Measurements from ENCODE around the gene CCR9. TPM values are rescaled to one million over a fixed set of nuclear protein-coding genes. Genes with fewer than 3 reads are reported as not detected.
A peak's percentile ranks its signal among the peaks of the same experiment; 100 is the strongest.

CCR9 gene
- total and polyA plus RNA-seq, 2 experiments from 2014 or later = 0.27 to 0.71 TPM

DNA sequence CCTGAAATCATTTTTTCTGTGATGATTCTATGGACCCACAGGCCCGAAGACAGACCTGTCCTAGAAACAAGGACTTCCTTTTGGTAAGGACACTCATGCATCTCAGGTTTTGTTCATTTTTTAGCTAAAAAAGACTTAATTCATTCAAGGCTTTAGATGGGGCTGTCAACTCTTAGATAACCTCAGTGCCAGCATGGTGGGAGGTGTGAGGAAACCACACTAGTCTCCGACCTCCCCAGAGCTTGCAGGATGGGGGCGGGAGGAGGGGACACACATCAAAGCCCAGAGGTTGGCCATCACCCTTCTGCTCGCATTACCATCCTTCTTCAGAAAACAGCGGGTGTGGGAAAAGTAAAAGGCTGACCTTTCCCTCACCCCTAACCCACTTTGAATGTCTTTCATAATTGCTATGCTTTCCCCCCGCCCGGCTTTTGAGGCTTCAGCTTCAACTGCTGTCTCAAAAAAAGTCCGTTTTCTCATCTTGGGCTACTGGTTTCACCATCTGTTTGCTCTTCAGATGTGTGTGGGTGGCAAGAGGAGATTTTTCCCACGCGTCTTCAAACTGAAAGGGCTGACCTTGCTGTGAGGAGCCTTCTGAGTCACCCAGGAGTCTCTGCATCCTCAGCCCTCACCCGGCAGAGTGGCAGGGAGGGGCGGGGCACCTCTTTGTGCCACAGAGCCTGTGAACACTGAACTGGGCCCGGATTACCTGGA, 29.3 kb downstream of the CCR9 start:
- H3K4me3 ChIP-seq = no peak overlapping the region
- H3K27me3 ChIP-seq = no peaks in the 10 kb centered on the region
- H3K4me1 ChIP-seq (ENCODE audit: low read depth) = no peaks in the 10 kb centered on the region
- no peaks in the 10 kb centered on the region for H3K9me3 ChIP-seq (ENCODE audit: low read depth)
- DNase-seq (ENCODE audit: low read depth in 1 of 2, low spot score in 1 of 2) = peak in 1 of 2 donors; percentile 72
- no peak overlapping the region for H3K27ac ChIP-seq
- no peaks in the 10 kb centered on the region for H3K36me3 ChIP-seq
- TF ChIP-seq, protein P1, sequence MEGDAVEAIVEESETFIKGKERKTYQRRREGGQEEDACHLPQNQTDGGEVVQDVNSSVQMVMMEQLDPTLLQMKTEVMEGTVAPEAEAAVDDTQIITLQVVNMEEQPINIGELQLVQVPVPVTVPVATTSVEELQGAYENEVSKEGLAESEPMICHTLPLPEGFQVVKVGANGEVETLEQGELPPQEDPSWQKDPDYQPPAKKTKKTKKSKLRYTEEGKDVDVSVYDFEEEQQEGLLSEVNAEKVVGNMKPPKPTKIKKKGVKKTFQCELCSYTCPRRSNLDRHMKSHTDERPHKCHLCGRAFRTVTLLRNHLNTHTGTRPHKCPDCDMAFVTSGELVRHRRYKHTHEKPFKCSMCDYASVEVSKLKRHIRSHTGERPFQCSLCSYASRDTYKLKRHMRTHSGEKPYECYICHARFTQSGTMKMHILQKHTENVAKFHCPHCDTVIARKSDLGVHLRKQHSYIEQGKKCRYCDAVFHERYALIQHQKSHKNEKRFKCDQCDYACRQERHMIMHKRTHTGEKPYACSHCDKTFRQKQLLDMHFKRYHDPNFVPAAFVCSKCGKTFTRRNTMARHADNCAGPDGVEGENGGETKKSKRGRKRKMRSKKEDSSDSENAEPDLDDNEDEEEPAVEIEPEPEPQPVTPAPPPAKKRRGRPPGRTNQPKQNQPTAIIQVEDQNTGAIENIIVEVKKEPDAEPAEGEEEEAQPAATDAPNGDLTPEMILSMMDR (IDR thresholded peaks at IDR 0.05; ENCODE audit: low read depth, low read length) = no peak

DNA sequence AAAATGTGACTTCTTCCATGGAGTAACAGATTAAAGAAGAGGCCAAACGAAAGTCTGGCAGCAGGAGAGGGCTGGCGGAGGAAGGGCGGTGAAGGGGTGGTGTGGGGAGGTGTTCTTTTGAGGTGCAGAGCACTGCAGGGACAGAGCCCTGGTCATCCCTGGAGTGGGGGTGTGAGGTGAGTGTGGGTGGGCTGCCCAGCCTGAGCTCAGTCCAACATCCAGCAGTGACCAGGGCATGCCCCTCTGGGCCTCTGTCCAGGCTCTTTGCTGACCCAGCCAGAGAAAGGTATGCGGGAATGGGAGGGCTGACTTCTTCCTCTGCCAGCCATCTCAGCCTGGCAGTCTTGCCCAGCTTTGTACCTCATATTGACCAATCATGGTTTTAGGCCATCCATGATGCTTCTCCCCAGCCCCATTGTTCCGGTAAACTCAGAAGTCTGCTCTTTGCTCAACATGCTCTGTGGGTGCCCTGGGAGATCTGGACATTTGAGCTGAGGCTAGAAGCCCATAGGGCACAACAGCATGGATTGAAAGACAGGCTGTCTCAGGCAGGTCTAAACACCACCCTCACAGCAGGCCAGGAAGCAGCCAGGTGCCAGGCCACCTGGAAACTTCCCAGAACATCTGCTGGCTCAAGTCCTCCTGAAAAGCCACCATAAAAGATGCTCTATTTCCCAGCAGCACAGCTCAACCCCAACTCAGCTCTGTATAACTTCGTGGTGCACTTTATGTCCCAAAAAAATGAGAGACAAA, 31.0 kb downstream of the CCR9 start:
- Histone ChIP-seq H3K4me3 (no peak overlapping the region), H3K27ac (no peak overlapping the region), H3K4me1 (ENCODE audit: low read depth) (no peaks in the 10 kb centered on the region), H3K36me3 (no peaks in the 10 kb centered on the region), H3K27me3 (no peaks in the 10 kb centered on the region), H3K9me3 (ENCODE audit: low read depth) (no peaks in the 10 kb centered on the region)
- no peak for DNase-seq (ENCODE audit: low read depth in 1 of 2, low spot score in 1 of 2)
- TF ChIP-seq, protein P1 (IDR thresholded peaks at IDR 0.05; ENCODE audit: low read depth, low read length) = no peak

DNA sequence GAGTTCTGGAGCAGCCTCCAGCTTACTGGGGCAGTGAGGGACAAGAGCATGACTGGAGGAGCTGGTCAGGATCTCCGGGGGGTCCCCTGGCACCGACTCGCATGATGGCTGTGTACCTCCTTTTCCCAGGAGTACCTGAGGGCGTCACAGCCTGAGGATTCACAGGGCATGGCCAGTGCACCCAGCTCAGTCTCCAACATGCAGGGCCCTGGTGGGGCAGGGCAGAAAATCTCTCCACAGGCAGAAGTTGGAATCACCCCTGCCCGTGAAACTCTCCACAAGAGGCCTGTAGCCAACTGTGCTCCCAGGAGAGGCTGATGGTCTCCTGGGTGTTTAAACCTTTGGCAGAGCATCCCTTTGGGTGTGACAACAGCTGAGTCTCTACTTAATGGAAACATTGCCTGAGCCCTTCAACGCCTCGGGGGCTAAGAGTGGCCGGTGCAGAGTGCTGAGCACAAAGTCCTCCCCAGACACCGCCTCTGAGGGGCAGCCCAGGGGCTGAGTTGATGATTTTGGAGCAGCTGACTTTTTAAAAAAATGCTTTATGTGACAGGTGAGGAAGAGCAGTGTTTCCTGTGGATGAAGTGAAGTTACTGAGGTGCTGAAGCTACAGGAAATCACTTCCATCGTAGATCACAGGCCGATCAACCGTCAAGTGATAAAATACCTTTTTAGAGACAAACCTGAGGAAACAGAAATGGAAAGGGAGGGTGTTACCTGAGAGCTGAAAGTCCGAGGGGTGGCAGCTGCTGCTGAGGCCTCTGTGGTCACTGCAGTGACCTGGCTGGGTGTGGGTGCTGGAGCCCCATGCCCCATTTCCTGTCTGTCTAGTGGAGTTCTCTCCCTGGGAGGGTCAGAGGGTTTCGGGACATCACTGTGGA, 35.1 kb downstream of the CCR9 start:
- peaks cover 11% of the 10 kb centered on the region for H3K36me3 ChIP-seq
- TF ChIP-seq, protein P1 (IDR thresholded peaks at IDR 0.05; ENCODE audit: low read depth, low read length) = no peak

DNA sequence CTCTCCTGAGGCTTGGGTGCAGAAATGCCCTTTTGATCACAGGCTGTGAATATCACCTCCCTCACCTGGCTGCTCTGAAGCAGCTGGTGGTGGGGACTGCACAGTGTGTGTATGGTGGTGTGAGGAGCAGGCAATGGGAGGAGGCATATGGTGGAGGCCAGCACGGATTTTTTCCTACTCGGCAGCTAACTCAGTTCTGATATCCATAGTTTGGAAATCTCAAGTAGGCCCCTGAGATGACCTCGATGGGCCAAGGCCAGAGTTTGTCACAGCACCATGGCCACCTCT, 35.6 kb downstream of the CCR9 start:
- H3K4me1 ChIP-seq (ENCODE audit: low read depth) = no peaks in the 10 kb centered on the region
- DNase-seq (ENCODE audit: low read depth in 1 of 2, low spot score in 1 of 2) = no peak
- no peaks in the 10 kb centered on the region for H3K27me3 ChIP-seq
- H3K9me3 ChIP-seq (ENCODE audit: low read depth) = no peaks in the 10 kb centered on the region
- no peak overlapping the region for H3K27ac ChIP-seq
- TF ChIP-seq, protein P1 (IDR thresholded peaks at IDR 0.05; ENCODE audit: low read depth, low read length) = no peak
- H3K36me3 ChIP-seq = peaks cover 12% of the 10 kb centered on the region
- no peak overlapping the region for H3K4me3 ChIP-seq

More for the DNA sequence above, 35.1 kb downstream of the CCR9 start:
- no peak overlapping the region for H3K4me3 ChIP-seq
- DNase-seq (ENCODE audit: low read depth in 1 of 2, low spot score in 1 of 2) = no peak
- H3K9me3 ChIP-seq (ENCODE audit: low read depth) = no peaks in the 10 kb centered on the region
- no peak overlapping the region for H3K27ac ChIP-seq
- no peaks in the 10 kb centered on the region for H3K4me1 ChIP-seq (ENCODE audit: low read depth)
- no peaks in the 10 kb centered on the region for H3K27me3 ChIP-seq

DNA sequence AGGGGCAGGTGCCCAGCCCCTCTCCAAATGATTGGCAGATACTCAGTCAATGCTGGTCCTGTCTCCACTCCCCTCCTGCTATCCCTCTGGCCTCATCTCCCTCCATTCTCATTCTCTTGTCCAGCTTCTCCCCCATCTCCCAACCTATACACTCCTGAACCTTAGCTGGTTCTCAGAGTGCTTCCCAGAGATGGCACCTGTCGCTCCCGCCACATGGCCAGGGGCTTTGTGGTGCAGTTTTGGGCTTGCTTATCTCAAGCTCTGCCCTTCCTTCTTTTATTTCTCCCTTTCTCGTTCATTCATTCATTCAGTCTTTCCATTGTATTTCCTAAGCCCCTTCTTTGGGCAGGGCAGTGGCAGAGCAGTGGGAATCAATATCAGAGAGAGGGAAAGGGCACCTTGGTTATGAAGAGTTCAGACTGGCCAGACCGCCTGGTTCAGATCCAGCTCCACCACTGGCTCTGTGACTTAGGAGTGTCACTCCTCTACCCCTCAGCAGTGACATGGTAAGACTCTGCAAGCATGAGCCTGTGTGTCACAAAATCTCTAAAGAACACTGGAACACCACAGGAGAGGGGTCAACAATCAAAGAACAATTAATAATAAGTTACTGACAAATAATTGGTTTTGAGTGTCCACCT, 36.7 kb downstream of the CCR9 start:
- Histone ChIP-seq H3K27me3 (no peaks in the 10 kb centered on the region), H3K36me3 (peaks cover 20% of the 10 kb centered on the region), H3K4me1 (ENCODE audit: low read depth) (no peaks in the 10 kb centered on the region), H3K9me3 (ENCODE audit: low read depth) (no peaks in the 10 kb centered on the region), H3K4me3 (no peak overlapping the region), H3K27ac (no peak overlapping the region)
- TF ChIP-seq, protein P1 (IDR thresholded peaks at IDR 0.05; ENCODE audit: low read depth, low read length) = no peak
- no peak for DNase-seq (ENCODE audit: low read depth in 1 of 2, low spot score in 1 of 2)
